H1 (cell line): ENCODE results near the gene ZNF836. TPM values are rescaled to one million over a fixed set of nuclear protein-coding genes. Genes with fewer than 3 reads are reported as not detected.

ENCODE experiments used
- BCL11A ChIP-seq, 2 experiments: IDR thresholded peaks; one replicate each; pipeline ENCODE4 v1.6.1; 2011; ENCODE audit warnings: low read depth in 2 of 2, low read length in 2 of 2, mild to moderate bottlenecking in 2 of 2
- BRCA1 ChIP-seq: IDR thresholded peaks from 2 replicates; pipeline ENCODE4 v1.6.1; 2012; ENCODE audit warnings: low read depth, low read length, improper control_type of control experiment
- EZH2 ChIP-seq: fragments of 200-600 bp; sonication (generic); IDR thresholded peaks from 2 replicates; pipeline ENCODE4 v1.7.1; 2012; ENCODE audit warnings: low read depth, mild to moderate bottlenecking, moderate library complexity, low read length, inconsistent platforms; ENCODE audit not compliant: severe bottlenecking
- FOSL1 ChIP-seq: IDR thresholded peaks from 2 replicates; pipeline ENCODE4 v1.6.1; 2011; ENCODE audit warnings: mild to moderate bottlenecking, low read depth, low read length, moderate library complexity; ENCODE audit not compliant: insufficient read depth
- HDAC2 ChIP-seq, 2 experiments: fragments of 300-600 bp in 1 of 2; sonication (generic) in 1 of 2; IDR thresholded peaks; 2 replicates each; pipeline ENCODE4 v1.6.1; 2011 to 2012; ENCODE audit warnings: low read depth in 2 of 2, low read length in 2 of 2, mild to moderate bottlenecking in 2 of 2, moderate library complexity in 2 of 2, borderline replicate concordance in 1 of 2, inconsistent platforms in 1 of 2
- RAD21 ChIP-seq, 2 experiments: IDR thresholded peaks in 1 of 2; conservative IDR thresholded peaks in 1 of 2; 2 replicates each; pipeline ENCODE4 v1.6.1; 2011; ENCODE audit warnings: low read depth in 2 of 2, low read length in 2 of 2, improper control_type of control experiment in 1 of 2, inconsistent platforms in 1 of 2, mild to moderate bottlenecking in 1 of 2, moderate library complexity in 1 of 2
- RBBP5 ChIP-seq: IDR thresholded peaks from 2 replicates; pipeline ENCODE4 v1.7.1; 2012; ENCODE audit warnings: low read depth, mild to moderate bottlenecking, inconsistent platforms, low read length, moderate library complexity, borderline replicate concordance
- SAP30 ChIP-seq: fragments of 300-600 bp; sonication (generic); IDR thresholded peaks from 2 replicates; pipeline ENCODE4 v1.7.1; 2012; ENCODE audit warnings: low read length, moderate library complexity, mild to moderate bottlenecking, inconsistent platforms; ENCODE audit not compliant: insufficient read depth, insufficient replicate concordance
- SUZ12 ChIP-seq: fragments of 200-600 bp; sonication (generic); IDR thresholded peaks from 2 replicates; pipeline ENCODE4 v1.6.1; 2012; ENCODE audit warnings: mild to moderate bottlenecking, inconsistent platforms, low read length, moderate library complexity, mixed read lengths
- polyA plus RNA-seq, 7 experiments: library from polyadenylated mRNA; depleted of rRNA in 3 of 7; stranded (reverse) in 5 of 7; unstranded in 2 of 7; fragments of >200 nt in 5 of 7; fragments of 200-250 nt in 2 of 7; gene quantifications; 1 replicate in 5 of 7; 2 replicates in 1 of 7; 4 replicates in 1 of 7; pipeline versions ENCODE4 v1.2.1 to v1.2.3, GENCODE V29; 2011 to 2013; ENCODE audit warnings: missing spikeins in 2 of 7, mixed read lengths in 2 of 7
- total RNA-seq: library from RNA; stranded (reverse); fragmentation: NEBNext Ultra II Directional; extraction: Animal tissue kit (Norgen Biotek cat#: 25700); gene quantifications from 2 replicates; pipeline ENCODE4 v1.2.1, GENCODE V29; 2021
- TF ChIP-seq, protein P1 (sequence below): IDR thresholded peaks from 2 replicates; pipeline ENCODE4 v1.6.1; 2011; ENCODE audit warnings: low read depth, mild to moderate bottlenecking, low read length; ENCODE audit not compliant: insufficient read depth

ZNF836 gene
- total and polyA plus RNA-seq, 2 of the 8 experiments (the other 6 are each of a cell fraction or from before 2014, with no cell fraction given): 5.6 to 27.2 TPM

DNA sequence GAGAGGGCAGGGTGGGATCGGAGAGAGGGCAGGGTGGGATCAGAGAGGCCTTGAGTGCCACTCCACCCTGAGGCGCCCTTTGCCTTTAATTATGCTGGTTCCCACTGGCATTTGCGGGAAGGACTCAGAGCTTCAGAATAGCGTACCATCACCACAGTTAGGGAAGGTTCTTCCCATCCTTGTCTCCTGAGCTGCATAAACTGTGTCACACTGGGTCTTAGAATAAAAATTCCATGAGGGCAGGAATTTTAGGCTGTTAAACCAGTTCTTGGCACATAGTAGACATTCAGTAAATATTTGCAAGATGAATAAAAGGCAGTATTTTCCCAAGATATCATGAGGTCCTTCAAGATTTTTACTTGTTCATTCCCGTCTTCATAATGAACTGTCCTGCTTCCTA is 42.8 kb upstream of the ZNF836 start (continued):
- TF ChIP-seq EZH2: no peak
- TF ChIP-seq RAD21 (IDR thresholded peaks at IDR 0.05 in 1 of 2, conservative IDR thresholded peaks at IDR 0.05 in 1 of 2; ENCODE audit: low read depth in 2 of 2, low read length in 2 of 2): no peak
- no peak for TF ChIP-seq SAP30
- TF ChIP-seq HDAC2 (IDR thresholded peaks at IDR 0.05; ENCODE audit: borderline replicate concordance in 1 of 2, low read depth in 2 of 2, low read length in 2 of 2): no peak
- TF ChIP-seq BCL11A (IDR thresholded peaks at IDR 0.05; ENCODE audit: low read depth in 2 of 2, low read length in 2 of 2): no peak
- TF ChIP-seq RBBP5: no peak
- TF ChIP-seq SUZ12: no peak
- no peak for TF ChIP-seq FOSL1
- no peak for TF ChIP-seq BRCA1
- TF ChIP-seq, protein P1, sequence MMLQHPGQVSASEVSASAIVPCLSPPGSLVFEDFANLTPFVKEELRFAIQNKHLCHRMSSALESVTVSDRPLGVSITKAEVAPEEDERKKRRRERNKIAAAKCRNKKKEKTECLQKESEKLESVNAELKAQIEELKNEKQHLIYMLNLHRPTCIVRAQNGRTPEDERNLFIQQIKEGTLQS: no peak
